Lower leg skin (tissue), 3 donors: ENCODE data around the gene PIERCE2.

Experiments
- CTCF ChIP-seq, 3 donors: fragments of 450-650 bp; IDR thresholded peaks; one replicate each; pipeline ENCODE4 v1.5.1; 2016; ENCODE audit warnings: antibody characterized with exemption in 3 of 3, mild to moderate bottlenecking in 3 of 3, moderate library complexity in 2 of 3
- POLR2A ChIP-seq, 2 donors: fragments of 450-650 bp; IDR thresholded peaks; one replicate each; pipeline ENCODE4 v1.6.1; 2016 to 2017; ENCODE audit warnings: antibody characterized with exemption in 2 of 2, mild to moderate bottlenecking in 1 of 2, moderate library complexity in 1 of 2

GRCh38 chr15:55394694-55395093 lies 13.6 kb upstream of the PIERCE2 start:
- TF ChIP-seq POLR2A (IDR thresholded peaks at IDR 0.05) (no peak), CTCF (IDR thresholded peaks at IDR 0.05) (no peak)
